GM19468 (cell line): ENCODE data around the gene KITLG.
"Not testable (repeated sequence)": the region's sequence is repeated elsewhere in the genome, so short reads cannot be mapped to it uniquely, and the experiment has no call there.

ENCODE experiments used
- ATAC-seq: cut with Tn5 transposase; IDR thresholded peaks from one replicate; pipeline ENCODE4 v1.9.1; 2021; ENCODE audit warnings: mild to moderate bottlenecking, moderate library complexity, moderate number of reproducible peaks; ENCODE audit not compliant: unreplicated experiment; ENCODE audit errors: extremely low read depth

The KITLG gene

DNA sequence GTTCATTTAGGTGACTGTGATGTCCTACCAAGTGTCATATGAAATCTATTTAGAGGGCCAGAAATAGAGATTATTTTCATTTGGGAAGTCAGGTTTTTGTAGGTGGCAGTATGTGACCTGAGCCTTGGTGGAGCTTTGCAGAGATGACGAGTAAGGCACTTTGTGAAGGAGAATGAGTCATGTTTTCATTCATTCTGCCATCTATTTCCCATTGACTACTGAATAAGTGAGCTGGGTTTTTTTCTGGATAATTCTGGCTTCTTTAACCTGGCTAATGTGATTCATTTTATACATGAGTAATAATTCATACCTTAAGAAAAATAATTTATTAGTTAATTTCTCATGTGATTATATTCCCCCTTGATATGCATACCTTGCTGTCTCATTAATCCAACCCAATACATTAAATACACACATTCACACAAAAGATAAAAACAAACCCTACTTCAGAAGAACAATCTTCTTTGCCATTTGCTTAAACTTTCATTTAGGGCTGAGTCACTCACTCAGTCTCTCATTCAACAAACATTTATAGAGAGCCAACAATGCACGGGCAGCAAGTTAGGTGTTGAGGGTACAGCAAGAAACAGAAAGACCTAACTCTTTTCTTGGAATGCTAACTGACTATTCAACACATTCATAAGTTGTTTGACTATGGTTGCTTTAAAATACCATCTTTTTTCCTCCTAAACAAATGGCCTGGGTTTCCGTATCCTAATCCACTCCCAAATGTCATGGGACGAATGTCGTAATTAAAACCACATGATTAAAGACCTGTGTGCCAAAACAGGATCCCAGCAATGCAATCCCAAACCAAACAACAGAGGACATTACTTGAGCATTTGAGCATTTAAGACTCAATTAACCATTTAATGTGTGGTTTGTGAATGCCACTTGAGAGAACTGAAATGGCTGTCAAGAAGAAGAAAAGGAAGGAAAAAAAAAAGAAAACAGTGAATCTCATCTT, 78.0 kb downstream of the KITLG start:
- no peak for ATAC-seq

- no peak for ATAC-seq
Measured at GRCh38 chr12:88496891-88497371, 83.3 kb downstream of the KITLG start.

- no peak for ATAC-seq
Measured at GRCh38 chr12:88496429-88496828, 83.8 kb downstream of the KITLG start.

DNA sequence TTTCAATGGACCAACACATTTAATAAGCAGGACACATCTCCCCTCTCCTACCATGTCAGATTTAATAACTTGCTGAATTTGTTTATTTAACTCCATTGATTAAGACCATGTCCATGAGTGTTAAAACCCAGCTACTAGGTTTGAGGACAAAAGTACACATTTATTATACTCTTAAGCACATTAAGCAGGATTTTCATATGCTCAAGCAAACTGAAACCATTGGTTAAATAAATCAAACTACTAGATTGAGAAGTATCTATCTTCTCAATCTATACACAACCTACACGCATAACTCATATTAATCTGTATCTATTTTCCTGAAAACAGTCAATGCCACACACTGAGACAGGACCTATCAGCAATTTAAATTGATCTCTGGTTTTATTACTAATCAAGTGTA, 85.2 kb downstream of the KITLG start:
- ATAC-seq, result no peak

GRCh38 chr12:88494520-88494919, 85.8 kb downstream of the KITLG start:
- ATAC-seq, result no peak

GRCh38 chr12:88493636-88494035, 86.6 kb downstream of the KITLG start:
- no peak for ATAC-seq

- no peak for ATAC-seq
Measured at GRCh38 chr12:88490425-88490824, 89.8 kb downstream of the KITLG start.

DNA sequence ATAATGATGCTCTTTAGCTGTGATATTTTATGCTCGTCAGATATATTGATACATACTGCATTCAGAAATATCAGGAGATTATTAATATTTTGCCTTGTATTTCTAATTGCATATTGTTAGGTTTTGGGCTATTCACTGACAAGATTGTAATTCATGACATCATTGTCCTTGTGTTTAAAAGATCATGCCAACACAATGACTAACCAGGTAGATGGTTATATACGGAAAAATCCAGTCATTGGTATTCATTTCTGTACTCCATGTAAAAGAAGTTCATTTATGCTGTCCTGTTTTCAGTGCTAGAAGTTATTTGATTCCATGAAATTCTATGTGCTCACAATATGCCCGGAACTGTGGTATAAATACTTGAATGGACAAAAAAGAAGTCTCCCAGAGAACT, 107.5 kb downstream of the KITLG start:
- no peak for ATAC-seq

DNA sequence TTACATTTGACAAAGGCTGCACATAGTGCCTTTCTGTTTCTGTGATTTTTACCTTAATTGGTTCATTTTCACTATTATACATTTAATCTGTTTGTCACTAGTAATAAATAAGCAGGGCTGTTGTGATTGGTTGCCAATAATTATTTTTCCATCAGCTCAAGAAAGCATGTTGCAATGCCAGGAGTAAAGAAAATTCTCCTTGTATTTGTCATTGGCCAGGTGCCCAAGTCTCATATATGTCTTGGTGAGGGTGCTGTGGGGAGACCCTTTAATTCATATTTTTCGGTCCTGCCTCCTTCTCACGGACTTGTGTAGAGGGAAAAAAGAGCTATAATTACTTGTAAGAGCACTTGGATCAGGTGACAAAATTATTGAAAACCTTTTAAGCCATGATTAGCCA, 108.0 kb downstream of the KITLG start:
- ATAC-seq, result no peak

- ATAC-seq, result no peak
Measured at GRCh38 chr12:88471331-88472045, 108.8 kb downstream of the KITLG start.

- ATAC-seq, result no peak
Measured at GRCh38 chr12:88469154-88469553, 111.1 kb downstream of the KITLG start.

DNA sequence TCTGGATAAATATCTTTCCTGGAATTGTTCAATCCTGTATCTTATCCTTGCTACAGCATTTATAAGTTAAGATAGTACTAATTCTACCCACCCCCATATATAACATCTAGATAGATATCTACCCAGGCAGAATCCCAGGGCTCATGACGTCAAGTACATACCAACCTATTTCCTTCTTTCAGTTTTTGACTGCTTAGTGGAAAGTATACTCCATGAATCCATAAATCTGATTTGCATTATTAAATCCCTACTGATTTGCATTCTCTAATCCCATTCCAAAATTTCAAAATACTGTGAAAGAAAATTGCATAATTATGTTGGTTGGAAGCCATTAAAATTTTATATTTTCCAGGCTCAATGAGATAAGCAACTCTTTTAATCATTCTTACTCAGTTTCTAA, 111.7 kb downstream of the KITLG start:
- ATAC-seq, result no peak

GRCh38 chr12:88466708-88467107, 113.6 kb downstream of the KITLG start:
- ATAC-seq, result not testable (repeated sequence)

- no peak for ATAC-seq
Measured at GRCh38 chr12:88458327-88458726, 121.9 kb downstream of the KITLG start.

GRCh38 chr12:88453323-88453722, 126.9 kb downstream of the KITLG start:
- ATAC-seq, result no peak

DNA sequence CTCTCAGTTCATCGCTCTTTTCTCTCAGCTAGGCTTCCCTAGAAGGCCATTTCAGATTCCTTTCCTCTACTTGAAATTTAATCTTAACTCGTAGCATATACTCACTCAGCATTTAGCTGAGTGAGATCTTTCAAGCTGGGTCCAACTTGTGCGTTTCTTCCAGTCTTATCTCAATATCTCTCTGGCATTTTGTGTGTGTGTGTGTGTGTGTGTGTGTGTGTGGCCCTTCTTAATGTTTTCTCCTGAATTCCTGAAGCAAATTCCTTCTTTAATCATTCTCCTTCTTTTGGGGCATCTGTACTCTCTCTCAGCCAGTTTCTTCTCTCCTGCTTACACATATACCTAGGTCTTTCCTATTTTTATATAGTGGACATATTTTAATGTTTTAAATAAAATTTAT, 129.1 kb downstream of the KITLG start:
- ATAC-seq, result no peak

DNA sequence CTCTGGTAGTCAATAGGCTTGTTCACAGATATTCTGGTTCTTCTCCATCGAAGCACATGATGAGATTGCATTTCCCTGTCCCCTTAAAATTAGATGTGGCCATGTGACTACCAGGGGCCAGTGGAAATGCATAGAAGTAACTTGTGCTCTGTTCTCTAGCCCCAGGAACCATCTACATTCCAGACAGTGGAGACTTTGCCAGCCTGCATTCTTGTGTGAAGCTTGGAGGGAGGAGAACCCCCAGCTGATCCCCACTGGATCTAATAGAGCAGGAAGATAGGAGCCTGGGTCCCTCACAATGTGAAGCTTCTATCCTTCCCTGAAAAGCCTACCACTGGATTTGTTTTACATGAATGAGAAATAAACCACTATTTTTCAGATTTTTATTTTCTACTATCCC, 130.1 kb downstream of the KITLG start:
- no peak for ATAC-seq

GRCh38 chr12:88448337-88448915, 131.8 kb downstream of the KITLG start:
- ATAC-seq, result no peak

- no peak for ATAC-seq
Measured at GRCh38 chr12:88445705-88446394, 134.4 kb downstream of the KITLG start.

DNA sequence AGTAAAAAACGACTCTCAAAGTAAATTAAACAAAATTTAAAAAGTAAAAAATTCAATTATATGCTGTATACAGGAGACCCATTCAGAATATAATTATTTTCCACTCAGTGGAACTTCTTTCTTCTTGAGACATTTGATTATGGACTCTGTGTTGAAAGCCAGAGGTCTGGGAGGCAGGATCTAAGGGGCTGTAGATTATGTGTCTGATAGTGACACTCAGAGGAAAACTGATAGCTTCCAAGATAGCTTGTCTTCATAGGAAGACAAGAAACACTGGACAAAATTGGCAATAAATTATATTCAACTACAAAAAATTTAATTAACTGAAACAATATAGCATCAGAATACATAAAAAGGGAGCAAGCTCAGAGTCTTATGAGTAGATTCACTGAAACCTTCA, 135.8 kb downstream of the KITLG start:
- ATAC-seq, result no peak
